ACHN (cell line): Measurements from ENCODE around the gene PROX2.

Experiments used
- DNase-seq: peaks from one replicate; pipeline ENCODE4 v3.0.0-alpha.2; 2015
- in situ Hi-C: cut with HindIII; loops from 2 replicates; pipeline ENCODE4 v1.10.0; 2017; ENCODE audit warnings: low sequenced_read_pairs, low pct_ligation_motif_present, low pct_unique_long_range_greater_than_20kb

The PROX2 gene

DNA sequence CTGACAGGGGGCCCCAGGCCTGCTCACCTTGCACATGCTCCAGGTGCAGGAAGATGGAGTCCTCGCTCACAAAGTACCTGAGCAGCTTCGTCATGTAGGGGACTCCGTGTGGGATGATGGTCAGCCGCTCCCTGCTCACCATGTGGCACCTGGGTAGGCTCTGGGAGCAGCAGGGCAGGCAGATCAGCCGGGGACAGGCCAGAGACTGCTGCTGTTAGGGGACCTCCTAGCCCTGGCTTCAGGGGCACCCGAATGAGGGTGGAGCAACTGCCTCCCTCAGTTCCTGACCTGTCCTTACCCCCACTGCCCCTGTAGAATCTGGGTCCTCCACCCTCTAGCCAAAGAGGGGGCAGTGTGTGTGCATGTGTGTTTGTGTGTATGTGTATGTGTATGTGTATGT is 35.3 kb upstream of the PROX2 start:
- DNase-seq: no peak
- in situ Hi-C loops: no loop called here

DNA sequence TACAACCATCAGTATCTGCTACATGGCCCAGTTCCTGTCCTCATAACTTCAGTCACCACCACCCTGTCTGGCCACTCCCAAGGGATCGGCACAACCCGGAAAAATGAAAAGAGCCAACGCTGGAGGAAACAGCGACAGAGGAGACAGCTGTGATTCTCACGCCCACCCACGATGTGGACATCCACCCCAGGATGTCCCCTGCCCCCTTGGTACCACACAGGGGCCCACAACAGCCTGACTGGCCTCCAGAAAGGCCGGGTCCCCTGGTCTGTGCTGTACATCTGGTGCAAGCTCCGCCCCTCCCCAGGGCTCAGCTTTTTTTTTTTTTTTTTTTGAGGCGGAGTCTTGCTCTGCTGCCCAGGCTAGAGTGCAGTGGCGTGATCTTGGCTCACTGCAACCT is 34.6 kb upstream of the PROX2 start:
- in situ Hi-C loops: no loop called here
- no peak for DNase-seq

DNA sequence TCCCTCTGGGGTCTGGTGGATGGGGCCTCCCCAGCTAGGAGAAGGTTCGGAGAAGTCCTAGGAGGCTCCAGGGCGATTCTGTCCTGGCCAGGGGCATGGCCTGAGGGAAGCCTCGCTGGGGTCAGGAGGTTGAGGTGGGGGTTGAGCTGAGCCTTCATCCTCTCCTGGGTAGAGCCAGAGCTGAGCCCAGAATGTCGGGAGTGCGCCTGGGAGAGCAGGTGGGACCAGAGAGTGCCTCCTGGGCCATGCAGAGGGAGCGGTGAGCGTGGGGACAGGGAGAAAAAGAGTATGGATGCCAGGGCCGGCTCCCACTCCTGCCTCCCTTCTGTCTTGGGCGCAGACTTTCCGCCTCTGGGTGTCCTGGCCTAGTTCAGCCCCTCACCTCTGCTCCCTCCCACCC is 34.0 kb upstream of the PROX2 start:
- in situ Hi-C loops: no loop called here
- no peak for DNase-seq

DNA sequence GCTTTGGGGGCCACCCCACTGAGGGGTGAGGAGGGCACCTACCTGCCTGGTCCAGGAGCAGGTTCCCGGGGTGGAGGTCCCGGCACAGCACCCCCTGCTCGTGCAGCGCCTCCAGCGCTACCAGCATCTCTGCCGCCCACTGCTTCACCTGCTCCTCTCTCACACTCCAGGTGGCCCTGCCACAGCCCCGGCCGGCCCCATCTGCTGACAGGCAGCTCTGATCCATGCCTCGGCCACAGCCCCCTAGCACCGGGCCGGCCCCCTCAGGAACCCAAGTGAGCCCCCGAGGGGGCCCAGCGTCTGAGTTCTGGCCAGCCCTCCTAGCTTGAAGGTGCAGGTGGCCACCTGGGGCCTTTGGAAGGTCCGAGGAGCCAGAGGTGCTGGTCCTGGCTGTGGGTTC is 33.6 kb upstream of the PROX2 start:
- in situ Hi-C loops: no loop called here
- no peak for DNase-seq

DNA sequence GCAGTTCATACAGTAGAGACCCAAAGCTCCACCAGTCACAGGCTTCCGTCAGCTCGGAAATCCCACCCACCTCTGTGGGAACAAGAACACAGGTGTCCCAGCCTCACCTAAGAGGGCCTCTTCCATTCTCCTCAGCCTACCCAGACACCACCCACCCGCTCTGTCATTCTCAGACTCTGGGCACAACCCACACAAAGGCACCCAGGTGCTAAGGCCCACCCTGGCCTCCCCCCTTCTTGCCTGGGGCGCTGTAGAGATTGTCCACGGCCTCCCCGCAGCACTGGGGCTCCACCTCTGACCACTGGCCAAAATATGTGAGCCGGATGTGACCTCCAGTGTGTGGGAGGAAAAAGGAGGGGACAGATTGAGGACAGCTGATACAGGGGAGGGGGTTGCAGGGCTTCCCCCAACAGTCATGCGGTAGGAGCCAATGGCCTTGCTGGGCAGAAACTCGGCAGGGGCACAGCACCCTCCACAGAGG is 33.0 kb upstream of the PROX2 start:
- in situ Hi-C loops: no loop called here
- no peak for DNase-seq

DNA sequence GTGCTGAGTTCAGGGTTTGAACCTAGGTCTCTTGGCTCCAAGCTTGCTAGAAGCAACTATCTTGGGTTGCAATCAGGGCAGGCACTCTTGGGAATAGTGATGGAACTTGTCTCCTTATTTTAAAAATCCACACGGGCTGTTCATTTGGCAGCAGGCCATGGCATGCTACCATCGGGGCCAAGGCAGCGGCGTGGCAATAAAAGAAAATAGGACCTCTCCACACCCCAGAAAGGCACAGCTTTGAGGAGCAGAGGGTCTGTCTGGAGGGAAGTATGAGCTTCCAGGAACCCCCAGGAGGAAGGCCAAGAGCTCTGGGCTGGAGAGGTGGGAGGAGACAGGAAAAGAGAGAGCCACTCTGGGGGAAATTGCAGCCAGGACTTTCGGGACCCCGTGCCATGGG is 31.8 kb upstream of the PROX2 start:
- in situ Hi-C loops: no loop called here
- no peak for DNase-seq

DNA sequence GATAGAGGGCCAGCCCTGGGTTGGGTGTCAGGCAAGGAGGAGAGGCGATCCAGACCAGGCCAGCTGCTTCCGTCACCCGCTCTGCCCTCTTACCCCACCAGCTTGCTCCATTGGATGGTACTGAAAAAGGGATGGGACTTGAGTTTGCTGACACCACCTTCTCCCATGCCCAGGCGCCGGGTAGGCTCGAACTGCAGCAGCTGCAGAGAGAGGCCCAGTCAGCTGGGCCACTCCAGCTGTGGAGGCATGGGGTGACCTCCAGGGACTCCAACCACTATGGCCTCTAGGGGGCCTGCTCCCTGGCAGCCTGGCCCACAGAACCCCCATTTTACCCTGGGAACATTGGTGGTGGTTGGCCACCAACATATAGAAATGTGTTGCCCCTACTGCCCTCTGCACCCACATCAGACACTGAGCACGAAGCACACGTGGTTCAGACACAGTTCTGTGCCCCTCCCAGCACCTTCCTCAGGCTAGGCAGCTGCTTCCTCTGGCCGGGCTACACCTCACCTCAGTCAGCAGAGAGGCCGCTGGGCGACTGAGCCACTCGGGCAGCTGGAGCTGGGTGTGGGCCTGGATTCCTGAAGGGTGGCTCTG is 31.1 kb upstream of the PROX2 start:
- DNase-seq: no peak
- in situ Hi-C loops: no loop called here

DNA sequence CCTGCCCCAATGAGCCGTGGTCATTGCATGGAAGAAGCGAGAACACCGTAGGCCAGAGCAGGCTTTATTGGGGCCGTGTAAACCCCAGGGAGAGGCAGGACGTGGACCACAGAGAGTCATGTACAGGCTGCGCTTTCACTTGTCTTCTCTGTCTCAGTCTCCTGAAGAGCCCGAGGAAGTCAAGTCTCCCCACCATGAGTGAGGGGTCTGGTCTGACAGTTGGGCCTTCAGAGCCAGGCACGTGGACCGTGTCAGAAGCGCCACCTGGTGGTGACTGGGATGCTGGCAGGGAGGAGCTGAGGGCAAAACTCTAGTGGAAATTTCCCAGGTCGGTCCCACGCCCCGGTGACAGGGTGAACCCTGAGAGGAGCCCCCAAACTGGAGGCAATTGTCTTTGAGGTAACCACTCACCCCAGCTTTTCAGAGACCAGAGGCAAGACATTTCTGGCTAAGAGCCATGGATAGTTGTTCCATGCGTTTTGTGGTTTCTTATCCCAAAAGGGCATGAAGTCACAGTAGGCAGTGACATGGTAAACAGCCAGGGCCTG is 29.7 kb upstream of the PROX2 start:
- in situ Hi-C loops: no loop called here
- peak; percentile 48 for DNase-seq

DNA sequence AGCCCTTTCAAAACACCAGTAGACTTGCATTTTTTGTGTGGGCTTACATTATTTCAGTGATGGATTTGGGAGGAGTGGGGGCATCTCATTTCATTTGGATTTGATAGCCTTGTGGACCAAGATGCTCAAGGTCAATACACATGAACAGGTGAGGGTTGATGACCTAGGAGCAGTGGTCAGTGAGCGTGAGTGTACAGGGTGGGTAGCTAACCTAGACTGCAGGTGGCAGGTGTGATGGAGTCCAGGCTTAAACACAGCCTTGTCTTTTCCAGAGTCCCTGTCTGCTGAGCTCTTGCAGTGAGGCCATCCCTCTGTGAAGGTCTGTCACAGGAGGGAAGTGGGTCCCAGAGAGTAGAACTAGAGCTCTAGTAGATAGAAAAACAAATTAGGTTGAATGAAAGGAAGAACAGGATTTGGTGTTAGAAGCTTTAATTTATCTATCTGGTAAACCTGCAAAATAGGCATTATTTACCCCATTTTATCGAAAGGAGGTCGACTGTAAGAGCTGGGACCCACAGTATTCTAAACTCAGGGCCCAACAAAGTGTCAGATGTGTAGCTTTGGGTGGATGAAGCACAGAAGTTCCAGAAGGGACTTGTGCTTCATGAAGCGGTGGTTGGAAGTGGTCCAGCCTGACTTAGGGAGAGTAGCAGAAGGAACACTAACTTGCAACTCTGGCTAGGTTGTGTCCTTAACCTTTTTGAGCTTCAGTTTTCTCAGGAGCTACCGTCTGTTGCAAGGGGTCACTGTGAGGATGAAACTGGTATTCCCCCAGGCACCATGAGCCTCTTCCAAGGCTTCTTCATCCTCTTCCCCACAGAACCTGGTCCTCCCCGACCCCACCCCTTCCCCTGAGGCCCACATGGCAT is 28.9 kb upstream of the PROX2 start:
- in situ Hi-C loops: no loop called here
- no peak for DNase-seq

DNA sequence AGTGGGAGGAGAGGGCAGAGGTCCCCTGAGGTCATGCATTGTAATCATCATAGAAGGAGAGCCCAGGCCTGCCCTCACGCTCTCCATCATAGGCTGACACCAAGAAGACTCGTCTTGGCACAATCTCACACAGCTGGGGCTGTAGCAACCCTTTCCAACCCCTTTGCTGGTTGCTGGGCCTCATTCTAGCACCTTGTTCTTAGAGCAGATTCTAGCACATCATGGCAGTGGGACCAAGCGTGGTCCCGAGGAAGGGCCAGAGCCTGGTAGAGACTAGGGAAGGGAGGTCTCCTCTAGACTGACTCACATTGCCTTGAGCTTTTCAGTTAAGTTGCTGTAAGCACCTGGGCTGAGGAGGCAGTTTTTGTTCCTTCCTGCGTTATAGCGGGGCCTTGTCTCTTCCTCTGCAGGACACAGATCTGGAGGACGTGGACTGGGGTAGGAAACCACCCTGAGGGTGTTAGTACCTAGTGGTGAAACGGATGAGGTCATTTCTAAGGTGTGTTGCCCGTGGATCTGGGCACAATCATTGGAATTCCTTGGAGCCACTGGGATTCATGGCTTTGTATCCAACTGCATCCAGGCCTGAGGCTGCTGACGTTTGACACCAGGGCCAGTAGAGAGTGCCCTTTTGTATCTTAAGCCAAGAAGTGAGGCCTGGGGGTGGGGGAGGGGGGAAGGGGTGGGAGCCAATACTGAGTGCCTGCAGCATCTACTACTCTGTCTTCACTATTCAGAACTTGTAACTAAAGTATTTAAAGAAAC is 27.2 kb upstream of the PROX2 start:
- in situ Hi-C loops: no loop called here
- DNase-seq: no peak

DNA sequence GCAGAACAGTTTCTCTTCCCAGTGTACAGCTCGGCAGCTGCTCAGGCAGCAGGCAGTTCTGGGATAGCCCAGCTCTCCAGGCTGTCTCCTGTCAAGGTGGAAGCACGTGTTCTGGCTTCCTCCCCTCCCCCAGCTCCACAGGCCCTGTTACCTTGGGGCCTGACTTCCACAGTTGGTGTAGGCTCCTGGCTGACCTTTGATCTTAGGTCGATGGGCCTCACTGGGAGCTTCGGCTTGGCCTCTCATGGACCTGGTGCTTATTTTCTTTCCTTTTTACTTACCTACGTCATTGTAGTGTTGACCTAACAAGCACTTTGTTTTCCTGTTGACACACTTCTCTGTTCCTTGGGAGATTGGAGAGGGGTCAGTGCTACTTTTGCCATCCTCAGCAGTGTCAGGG is 22.7 kb upstream of the PROX2 start:
- in situ Hi-C loops: no loop called here
- no peak for DNase-seq

DNA sequence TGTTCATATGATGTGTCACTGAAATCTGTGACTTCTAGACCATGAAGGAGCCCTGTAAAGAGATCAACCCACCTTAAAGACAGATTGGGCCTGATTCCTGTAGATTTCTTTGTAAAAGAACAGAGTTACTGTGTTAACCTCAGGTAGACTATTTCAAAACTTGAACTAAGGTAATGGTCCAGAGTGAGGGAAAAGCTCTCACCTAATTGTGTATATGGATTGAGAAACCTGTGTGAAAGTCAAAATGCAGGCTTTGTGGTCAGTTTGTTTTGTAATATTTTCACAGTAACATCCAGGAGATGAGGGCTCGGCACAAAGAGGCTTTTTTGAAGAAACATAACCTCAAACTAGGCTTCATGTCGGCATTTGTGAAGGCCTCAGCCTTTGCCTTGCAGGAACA is 22.1 kb upstream of the PROX2 start:
- in situ Hi-C loops: no loop called here
- no peak for DNase-seq

DNA sequence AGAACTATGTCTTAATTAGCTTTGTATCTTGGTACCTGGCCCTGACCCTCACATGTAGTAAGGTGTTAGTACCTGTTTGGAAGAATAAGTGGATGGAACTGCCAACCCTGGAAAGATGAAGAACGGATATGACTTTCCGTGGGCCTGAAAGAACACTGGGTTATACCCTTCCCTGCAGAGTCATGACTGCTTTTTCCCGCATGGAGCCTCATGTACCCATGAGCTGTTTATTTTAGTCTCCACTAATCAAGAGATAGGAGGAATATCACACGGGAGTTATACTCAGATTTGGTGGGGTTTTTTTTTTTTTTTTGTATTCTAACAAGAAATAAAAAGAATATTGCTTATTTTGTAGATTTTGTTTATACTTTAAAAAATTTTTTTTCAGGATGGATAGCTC is 21.7 kb upstream of the PROX2 start:
- no peak for DNase-seq
- in situ Hi-C loops: no loop called here

DNA sequence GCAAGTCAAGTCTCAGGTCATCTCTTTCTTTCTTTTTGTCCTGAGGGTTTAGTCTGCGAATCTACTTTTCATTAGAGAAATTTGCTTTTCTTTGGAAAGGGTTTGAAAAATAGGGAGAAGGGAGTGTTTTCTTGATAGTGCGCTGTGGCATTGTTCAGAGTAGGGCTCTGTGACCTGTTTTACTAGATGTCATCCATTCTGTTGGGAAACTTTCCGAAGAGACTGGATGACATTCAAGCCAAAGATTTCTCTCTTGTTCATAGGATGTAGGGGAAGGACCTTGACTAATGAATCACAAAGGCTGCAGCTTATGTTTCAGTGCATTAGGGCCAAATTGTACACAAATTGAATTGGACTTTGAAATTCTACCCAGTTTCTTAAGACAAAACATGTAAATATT is 20.5 kb upstream of the PROX2 start:
- in situ Hi-C loops: no loop called here

DNA sequence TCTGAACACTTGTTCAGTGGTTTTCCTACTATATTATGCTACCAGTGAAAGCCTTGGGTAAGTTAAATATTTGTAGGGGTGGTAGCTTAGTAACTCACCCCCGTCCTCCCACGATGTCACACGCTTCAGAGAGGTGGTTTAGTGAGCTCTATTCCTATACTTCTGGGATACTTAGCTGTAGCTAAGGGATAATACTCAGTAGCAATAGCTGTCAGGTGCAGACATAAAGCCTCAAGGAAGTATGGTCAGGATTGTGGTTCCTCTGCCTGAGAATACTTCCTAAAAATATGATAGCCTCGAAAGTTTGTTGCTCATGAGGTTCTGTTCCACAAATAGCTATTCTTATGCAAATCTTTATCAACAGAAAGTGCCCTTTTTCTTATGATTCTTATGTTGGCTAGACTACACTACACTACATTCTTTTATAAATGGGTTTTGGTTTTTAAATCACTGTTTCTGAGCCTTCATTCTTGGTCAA is 17.7 kb upstream of the PROX2 start:
- DNase-seq: no peak
- in situ Hi-C loops: no loop called here

More for the DNA sequence above, 20.5 kb upstream of the PROX2 start:
- no peak for DNase-seq

DNA sequence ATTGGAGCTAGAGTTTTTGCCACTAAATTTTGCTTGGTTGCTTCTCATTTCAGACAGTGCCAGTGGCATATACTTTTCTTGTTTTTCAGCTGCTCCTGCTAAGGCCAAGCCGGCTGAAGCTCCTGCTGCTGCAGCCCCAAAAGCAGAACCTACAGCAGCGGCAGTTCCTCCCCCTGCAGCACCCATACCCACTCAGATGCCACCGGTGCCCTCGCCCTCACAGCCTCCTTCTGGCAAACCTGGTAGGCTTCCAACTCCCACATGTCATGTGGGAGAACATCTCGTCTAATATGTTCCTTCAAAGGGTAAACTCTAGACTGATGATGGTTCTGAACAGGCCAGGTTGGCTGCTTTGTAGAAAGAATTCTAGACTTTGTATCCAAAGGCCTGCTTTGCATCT is 16.8 kb upstream of the PROX2 start:
- no peak for DNase-seq
- in situ Hi-C loops: no loop called here

DNA sequence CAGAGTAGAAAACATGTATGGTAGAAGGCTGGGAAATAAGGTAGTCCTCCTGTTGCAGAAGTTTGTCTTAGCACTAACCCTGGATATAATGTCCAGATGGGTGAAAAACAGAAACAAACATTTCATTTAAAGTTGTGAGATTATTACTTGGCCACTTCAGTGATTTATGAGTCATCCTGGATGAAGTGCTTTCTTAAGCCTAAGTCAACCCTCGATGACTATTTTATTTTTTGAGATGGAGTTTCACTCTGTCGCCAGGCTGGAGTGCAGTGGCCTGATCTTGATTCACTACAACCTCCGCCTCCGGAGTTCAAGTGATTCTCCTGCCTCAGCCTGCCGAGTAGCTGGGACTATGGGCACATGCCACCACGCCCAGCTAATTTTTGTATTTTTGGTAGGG is 15.9 kb upstream of the PROX2 start:
- in situ Hi-C loops: no loop called here

DNA sequence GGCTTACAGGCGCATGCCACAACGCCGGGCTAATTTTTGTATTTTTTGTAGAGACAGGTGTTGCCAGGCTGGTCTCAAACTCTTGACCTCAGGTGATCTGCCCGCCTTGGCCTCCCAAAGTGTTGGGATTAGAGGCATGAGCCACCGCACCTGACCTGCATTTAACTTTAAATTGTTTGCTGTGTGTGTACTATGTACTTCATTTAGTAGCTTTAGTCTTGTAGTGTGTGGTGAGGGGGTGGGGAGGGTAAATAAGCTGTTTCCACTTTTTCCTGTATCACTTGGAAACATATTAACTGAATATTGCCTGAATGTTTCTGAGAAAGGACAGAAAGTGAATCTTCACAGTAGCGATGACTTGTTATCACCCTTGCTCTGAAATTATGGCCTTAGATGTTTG is 14.3 kb upstream of the PROX2 start:
- no peak for DNase-seq
- in situ Hi-C loops: no loop called here

More for the DNA sequence above, 15.9 kb upstream of the PROX2 start:
- no peak for DNase-seq
